Prostate gland (tissue), 2 donors: Measurements from ENCODE around the gene SMTN.

Experiments used
- POLR2A ChIP-seq: fragments of 450-650 bp; IDR thresholded peaks from one replicate; pipeline ENCODE4 v1.6.1; 2016; ENCODE audit warnings: antibody characterized with exemption, mild to moderate bottlenecking
- TF ChIP-seq, protein P1 (sequence below), 4 experiments: fragments of 200-600 bp in 2 of 4; fragments of 450-650 bp in 2 of 4; sonication (generic) in 2 of 4; IDR thresholded peaks; 1 replicate in 3 of 4; 2 replicates in 1 of 4; pipeline ENCODE4 v1.5.1; 2016 to 2019; ENCODE audit warnings: antibody characterized with exemption in 4 of 4, mild to moderate bottlenecking in 2 of 4, moderate library complexity in 2 of 4

DNA sequence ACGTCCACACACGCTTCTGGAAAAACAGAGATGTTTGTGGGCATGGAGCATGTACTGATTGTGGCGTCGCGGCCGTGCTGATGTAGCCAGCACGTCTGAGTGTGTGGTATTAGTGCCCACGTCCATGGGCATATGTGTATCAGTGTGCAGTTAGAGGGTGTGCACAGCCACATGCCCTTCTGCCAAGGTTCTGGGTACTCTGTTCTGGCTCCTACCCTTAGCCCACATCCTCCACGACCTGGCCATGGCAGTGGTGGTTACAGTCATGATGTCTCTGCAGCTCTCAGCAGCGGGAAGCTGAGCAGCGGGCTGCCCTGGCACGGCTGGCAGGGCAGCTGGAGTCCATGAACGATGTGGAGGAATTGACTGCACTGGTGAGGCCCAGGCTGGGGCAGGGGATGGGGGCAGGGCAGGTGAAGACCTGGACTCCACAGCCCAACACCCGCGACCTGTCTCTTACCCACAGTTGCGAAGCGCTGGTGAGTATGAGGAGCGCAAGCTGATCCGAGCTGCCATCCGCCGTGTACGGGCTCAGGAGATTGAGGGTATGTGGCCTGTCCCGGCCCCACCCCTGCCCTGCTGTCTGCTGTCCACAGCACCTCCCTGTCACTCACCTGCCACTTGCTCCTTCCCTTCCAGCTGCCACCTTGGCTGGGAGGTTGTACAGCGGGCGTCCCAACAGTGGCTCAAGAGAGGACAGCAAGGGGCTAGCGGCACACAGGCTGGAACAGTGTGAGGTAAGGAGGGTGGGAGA is 7.3 kb downstream of the SMTN start:
- TF ChIP-seq, protein P1, sequence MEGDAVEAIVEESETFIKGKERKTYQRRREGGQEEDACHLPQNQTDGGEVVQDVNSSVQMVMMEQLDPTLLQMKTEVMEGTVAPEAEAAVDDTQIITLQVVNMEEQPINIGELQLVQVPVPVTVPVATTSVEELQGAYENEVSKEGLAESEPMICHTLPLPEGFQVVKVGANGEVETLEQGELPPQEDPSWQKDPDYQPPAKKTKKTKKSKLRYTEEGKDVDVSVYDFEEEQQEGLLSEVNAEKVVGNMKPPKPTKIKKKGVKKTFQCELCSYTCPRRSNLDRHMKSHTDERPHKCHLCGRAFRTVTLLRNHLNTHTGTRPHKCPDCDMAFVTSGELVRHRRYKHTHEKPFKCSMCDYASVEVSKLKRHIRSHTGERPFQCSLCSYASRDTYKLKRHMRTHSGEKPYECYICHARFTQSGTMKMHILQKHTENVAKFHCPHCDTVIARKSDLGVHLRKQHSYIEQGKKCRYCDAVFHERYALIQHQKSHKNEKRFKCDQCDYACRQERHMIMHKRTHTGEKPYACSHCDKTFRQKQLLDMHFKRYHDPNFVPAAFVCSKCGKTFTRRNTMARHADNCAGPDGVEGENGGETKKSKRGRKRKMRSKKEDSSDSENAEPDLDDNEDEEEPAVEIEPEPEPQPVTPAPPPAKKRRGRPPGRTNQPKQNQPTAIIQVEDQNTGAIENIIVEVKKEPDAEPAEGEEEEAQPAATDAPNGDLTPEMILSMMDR (IDR thresholded peaks at IDR 0.05): no peak
- TF ChIP-seq POLR2A: no peak
